Femur (tissue), 1 donor: ENCODE data around the gene ARID1B.
"Not testable (repeated sequence)": the region's sequence is repeated elsewhere in the genome, so short reads cannot be mapped to it uniquely, and the experiment has no call there.

Source experiments
- DNase-seq: peaks from one replicate; pipeline ENCODE4 v3.0.0-alpha.2; 2017

Gene ARID1B

DNA sequence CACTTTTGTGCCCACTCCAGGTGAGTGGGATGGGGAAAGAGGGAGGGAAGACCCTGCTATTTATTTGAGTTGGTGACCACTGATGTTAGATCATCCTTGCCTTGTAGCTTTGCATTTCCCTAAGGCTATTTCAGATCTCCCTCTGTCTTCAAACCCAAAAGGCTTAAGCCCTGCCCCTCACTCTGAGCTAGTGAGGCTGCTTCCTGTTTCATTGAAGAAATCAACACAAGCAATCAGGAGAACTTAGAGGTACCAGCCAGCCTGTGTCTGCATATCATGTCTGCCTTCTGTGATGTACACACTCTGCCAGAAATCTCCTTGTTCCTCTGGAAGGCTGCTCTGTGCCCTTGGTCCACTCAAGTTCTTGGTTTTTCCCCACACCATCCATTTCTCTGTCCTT lies 135.3 kb downstream of the ARID1B start:
- DNase-seq, result no peak

DNA sequence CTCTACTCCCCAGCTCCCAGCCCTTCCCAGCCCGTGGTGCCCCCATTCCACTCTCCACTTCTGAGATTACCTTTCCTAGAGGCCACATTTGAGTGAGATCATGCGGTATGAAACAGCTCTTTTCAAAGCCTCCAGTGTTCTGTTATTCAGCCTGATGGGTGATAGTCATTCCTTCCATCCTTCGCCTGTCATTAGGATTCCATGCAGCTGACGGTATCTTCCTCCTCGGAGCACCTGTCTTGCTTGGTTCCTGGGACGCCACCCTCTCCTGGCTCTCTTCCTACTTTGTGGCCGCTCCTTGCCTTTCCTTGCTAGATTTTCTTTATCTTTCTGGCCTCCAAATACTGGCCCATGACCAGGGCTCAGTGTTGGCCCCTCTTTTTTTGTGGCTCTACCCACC lies 137.0 kb downstream of the ARID1B start:
- DNase-seq, result no peak

DNA sequence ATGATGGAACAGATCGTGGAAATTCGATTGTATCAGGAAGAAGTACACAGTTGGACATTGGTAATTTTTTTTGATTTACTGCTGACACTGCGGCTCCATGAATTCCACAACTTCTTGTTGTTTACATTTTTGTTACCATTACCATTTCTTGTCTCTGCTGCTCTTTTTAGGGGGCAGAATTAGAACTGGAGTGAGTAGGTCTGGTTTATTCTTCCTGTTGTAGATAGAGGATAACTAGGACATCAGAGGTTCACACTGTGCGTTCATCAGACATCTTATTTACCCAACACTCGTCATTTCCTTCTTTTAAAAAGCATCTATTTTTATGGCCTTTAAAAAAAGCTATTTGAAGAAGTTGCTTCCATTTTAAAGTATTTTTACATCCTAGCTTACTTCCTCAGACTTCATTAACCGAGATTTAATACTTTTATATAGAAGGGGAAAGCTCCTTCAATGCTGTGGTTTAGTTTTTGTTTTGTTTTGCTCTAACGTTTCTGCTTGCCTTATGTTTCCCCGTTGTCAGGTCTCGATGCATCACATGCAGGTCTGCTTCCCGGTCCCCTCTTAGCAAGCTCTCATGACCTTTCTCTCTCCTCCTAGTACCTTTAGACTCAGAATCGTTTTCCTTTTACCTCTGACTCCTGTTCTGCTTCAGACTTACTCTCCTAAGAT lies 139.1 kb downstream of the ARID1B start:
- no peak for DNase-seq

DNA sequence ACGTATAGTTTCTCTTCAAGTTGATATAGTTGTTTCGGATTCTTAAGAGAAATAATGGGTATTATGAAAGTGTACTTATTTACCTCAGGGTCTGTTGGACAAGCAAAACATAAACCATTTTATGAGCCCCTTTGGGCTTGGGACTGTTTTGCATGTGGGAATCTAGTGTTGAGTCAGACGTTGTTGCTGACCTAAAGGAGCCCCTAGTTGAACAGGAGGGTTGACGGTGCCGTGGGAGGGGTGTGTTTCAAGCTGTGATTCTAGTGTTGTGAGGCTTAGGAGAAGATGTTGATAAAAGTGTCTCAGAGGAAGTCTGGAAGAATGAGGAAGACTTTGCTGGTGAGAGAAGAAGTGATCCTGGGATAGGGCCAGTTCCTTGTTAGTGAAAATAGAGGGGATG lies 140.0 kb downstream of the ARID1B start:
- no peak for DNase-seq

DNA sequence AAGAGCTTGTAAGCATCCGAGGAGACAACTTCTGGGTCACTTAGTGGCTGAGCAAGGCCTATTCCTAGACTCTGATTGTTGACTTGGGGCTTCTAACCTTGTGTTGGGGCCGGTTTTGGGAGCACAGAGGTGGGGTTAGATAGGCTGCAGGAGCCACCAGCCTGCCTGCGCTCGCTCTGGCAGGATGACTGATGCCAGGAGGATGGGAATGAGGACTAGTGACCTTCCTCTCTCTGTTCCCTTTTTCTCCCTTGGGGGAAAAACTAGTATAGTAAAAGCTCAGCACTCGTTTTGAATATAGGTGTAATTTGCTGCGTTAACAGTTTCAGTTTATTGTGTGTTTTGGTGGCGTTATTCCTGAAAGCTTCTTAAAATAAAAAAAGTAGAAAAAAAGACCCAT lies 141.5 kb downstream of the ARID1B start:
- DNase-seq, result no peak

DNA sequence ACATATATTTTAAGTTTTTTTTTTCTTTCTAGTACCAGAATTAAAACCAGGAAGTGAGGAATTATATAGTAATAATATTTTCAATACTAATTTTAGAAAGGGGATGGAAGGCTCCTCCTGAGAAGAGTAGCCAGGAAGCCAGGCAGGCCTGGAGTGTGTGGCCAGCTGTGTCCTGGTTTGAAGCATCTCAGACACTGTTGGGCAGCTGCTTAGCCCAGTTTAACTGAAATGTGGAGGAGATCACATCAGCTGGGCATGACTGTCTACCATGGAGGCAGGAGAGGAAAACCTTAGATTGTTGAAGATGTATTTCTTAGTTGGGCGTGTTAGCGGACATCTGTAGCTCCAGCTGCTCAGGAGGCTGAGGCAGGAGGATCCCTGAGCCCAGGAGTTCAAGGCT lies 142.2 kb downstream of the ARID1B start:
- no peak for DNase-seq

DNA sequence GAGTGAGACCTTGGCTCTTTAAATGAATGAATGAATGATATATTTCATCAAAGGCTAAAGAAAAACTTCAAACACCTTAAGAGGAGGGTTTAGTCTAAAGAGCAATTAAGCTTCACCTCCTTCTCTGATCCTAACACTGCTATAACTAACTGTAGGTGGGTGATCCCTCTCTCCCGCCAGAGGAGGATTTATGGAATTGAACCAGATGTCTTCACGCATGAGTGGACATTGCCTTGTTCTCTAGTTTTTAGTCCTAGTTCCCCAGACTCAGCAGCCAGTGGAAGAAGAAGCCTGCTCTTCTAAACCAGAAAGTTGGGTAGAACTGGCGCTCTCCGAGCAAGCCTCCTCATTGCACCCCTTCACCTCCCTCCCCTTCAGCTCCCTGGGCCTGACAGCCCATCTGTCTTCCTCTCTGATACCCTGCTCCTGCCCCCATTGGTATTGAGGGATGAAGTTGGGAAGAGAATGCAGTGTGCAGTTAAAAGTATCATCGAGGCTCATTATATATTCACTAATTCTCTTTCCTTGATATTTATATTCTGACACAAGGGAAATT lies 142.7 kb downstream of the ARID1B start:
- DNase-seq, result no peak

DNA sequence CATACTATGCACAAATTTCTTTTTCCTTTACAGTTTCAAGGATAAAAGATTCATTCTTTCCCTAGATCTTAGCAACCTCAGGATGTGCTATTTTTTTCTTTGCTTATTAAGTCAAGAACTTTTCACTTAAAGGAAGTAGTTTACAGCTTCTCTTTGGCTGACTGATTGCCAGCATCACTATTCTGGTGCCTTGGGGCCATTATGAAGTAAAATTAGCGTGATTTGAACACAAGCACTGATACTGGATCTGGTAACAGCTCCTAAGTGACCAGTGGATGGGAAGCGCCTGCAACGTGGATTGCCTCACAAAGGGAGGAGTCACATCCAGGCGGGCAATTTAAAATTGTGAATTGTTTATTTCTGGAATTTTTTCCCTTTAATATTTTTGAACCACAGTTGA lies 147.1 kb downstream of the ARID1B start:
- DNase-seq, result no peak

DNA sequence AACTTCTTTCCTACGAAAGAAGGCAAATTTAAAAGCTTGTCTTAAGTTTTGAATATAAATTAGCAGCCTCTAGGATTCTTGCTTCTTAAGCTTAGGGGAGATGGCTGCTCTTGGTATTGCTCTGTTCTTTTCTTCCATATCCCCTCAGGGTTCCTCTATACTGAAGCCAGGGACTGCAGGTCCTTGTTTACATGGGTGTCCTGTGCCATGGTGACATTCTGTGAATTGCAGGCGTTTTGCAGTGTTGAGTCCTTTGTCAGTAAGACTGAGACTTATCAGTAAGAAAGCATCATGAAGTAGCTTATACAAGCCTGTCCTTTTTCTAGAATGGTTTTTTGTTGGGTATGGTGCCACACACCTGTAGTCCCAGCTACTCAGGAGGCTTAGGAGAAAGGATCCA lies 147.8 kb downstream of the ARID1B start:
- DNase-seq, result no peak

DNA sequence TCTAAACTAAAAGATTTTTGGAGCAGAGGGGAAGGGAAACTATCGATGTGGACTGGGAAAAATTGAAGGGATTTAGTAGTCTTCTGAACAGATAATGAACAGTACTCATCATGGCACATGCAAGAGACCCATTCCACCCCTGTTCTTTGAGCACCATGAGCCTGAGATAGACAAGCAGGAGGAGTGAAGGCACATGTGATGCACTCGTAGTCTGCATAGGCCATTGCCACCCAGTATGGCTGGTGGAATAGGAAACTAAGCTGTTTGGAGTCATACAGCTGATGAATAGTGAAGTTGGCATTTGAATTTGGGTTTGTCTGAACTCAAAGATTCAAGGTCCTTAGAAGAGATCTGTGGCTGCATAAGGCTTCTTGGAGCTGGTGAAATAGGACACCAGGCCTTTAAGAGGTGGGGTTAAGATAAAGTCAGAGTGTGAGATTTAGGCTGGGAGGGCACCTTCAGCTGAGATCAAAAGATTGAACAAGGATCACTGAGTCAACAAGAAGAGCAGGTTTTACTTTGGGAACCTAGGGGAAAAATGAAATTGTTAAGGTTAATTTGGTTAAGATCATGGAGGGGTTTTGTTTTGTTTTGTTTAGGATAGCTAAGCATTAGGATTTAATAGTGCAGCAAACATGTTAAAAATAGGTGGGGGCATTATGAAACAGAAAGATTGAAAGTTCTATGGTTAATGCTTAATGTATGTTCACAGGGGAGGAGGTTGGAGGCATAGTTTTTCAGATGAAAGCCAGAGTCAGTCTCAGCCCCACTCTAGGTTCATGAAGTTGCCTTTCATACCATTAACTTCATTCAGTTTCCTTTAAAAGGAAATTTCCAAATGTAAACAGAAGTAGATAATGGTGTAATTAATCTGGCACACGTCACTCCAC lies 148.8 kb downstream of the ARID1B start:
- DNase-seq, result no peak

DNA sequence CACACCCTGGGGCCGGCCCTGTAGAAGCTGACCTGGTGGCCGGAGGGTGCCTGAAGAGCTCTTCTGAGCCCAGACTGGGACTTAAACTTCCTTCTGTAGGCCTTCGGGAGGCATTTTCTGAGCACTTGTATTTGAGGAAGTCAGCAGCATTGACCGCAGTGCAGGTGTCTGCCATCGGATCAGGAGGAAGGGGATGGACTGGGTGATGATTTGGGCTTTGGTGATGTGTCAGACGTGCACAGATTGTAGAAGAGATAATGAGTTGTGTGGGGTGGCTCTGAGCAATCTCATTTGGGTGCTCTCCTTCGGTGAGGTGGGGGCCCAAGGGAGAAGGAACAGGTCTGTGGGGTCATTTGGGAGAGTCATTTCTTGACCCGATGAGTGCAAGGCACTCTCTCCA lies 150.9 kb downstream of the ARID1B start:
- DNase-seq, result no peak

DNA sequence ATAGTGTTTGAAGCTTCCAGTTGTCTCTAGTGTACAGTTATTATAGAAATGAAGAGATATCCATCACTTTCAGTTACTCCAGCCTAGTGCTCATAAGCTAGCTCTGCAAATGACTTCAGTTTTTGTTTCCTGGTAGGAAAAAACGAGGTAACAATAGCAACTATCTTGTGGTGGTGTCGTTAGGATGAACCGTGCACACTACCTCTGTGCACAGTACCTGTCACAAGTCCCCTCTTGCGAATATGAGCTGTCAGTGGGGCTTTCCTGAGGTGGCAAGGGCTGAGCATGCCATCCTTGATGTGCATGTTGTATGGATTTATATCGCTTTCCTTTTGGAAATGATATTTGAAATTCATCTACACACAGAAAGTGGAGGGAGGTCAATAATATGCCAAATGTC lies 151.8 kb downstream of the ARID1B start:
- no peak for DNase-seq

DNA sequence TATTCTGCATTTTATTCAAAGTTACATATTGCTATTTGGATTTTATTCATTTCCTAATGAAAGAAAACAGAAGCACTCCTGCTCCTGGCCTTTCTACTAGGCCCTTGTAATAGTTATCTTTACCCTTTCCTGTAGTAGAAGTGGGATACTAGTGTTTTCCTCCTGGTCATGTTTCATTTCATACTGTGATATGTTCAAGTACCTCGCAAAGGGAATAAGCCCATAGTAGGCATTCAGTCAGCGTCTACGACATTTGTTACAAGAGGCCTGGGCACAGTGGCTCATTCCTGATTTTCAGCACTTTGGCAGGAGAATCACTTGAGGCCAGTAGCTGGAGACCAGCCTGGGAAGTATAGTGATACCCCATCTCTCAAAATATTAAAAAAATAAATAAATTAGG lies 154.1 kb downstream of the ARID1B start:
- DNase-seq, result no peak

DNA sequence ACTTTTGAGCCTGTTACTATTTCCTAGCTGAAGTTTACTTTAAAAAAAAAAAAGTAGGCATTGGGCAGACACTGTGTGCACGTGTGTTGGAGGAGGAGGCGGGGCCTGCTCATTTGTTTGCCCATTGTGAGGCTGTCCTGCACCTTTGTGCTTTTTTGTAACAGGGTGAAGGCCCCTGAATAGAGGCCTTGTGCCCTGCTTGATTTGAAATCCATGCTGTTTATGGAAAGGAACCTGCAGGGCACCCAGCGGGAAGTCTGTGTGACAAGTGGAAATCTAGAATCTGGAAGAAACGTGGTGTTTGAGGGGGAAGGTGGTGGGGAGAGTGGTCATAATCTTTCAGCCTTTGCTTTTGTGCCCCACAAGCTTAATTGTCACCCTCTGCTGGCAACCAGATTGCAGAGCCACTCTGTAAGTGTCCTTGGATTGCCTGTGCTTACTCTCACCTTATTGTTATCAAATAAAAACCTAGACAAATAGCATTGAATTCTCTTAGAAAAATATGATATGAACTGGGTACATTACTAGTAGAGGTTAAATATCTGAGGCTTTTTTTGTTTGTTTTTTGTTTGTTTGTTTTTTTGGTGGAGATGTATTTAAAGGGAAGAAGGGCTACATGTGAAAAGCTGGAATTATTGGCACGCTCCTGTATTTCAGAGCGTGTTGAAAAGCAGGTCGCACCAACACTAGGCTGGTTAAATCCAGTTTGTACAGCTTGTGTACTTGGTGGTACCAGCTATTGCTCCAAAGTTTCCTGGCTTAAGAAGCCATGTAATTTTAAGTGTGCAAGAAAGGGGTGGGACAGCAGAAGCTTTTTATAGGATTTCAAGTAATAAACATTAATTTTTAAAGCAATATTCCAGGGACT lies 156.3 kb downstream of the ARID1B start:
- no peak for DNase-seq

DNA sequence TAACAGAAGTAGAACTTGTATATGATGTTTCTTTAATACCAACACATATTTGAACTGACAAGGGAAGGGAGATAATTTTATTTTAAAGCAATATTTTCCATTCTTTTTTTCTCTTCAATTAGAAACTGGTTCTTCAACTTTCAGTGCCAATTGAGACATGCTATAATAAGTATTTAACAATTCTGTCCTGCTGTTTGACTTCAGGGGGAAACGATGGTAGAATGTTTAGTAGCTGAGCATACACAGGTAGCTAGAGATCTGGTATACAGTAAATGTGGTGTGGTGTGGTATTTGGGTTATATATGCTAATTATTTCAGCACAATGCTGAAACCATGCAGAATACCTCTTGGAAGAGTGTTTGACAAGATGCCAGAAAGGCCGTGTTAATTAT lies 156.9 kb downstream of the ARID1B start:
- no peak for DNase-seq

DNA sequence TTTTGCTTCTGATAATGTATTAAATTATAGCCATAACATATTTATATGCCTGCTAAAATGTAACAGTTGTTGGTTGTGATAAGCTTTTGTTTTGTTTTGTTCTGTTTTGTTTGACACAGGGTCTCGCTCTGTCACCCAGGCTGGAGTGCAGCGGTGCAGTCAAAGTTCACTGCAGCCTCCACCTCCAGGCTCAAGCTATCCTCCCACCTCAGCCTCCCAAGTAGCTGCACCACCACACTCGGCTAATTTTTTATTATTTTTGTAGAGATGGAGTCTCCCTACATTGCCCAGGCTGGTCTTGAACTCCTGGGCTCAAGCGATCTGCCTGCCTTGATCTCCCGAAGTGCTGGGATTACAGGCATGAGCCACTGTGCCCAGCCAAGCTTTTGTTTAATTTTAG lies 157.8 kb downstream of the ARID1B start:
- DNase-seq, result no peak

DNA sequence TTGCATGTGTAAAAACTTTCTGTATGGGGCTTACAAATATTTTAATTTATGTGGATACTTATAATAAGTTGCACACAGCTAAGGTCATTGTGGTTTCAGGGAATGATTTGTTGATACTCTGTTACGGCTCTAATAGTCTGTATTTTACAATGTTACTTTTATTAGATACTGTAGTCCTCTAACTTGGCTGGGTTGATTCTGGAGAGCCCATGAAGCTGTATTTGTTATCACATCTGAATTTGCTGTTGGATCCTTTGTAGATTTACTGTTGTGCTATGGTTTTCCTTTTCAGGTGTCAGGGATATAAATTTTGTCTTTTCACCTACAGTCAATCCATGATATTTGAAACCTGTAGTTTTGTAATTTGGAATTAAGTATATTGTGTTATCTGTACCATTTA lies 161.0 kb downstream of the ARID1B start:
- DNase-seq, result no peak

DNA sequence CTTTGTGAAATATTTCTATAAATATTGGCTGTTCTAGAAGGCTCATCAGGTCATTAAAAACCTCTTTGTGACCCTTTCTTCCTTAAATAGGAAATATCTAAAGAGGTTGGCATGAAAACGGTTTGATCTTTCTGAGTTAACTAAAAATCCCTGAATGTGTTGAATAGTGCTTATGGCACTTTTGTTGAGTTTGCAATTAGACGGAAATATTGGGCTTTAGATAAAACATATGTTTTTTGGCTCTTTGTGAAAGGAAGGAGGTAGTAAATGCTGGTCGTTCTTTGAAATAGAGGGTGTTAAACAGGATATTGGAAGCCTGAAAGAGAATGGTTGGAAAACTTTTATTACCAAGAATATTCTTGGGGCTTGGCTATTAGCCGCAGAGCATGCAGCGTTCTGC lies 163.0 kb downstream of the ARID1B start:
- DNase-seq, result no peak

DNA sequence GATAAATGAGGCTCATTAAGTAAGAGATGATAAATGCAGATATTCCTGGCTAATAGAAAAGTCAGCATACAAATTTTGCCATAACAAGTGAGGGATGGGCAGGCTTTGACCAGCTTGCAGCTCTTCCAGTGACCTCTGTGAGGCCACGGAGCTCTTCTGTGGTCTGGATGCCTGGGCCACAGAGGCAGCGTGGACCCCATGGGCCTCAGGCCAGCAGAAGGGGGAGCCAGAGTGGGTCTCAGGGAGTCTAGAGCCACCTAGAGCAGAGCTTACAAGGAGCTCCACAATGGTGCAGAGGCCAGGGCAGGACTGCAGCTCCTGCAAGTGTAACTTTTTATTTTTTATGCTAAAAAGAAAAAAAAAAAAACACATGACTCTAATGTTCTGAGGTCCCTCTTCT lies 165.1 kb downstream of the ARID1B start:
- DNase-seq, result no peak

DNA sequence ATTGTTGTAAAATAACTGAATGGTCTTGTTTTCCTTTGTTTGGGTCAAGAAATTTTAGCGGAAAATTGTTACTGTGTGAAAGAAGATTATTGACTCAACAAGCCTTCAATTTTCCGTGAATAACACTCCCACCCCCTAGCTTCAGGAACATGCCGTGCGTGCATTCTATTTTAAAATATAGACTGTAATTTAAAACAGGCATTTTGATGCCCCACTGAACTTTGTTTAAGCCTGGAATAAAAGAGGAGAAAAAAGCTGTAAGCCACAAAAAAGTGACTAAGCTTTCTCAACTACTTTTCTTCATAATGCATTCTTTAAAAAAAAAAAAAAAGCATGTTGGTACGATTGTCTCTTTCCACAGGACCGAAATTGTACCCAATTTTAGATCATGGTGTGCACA lies 166.0 kb downstream of the ARID1B start:
- DNase-seq, result no peak

DNA sequence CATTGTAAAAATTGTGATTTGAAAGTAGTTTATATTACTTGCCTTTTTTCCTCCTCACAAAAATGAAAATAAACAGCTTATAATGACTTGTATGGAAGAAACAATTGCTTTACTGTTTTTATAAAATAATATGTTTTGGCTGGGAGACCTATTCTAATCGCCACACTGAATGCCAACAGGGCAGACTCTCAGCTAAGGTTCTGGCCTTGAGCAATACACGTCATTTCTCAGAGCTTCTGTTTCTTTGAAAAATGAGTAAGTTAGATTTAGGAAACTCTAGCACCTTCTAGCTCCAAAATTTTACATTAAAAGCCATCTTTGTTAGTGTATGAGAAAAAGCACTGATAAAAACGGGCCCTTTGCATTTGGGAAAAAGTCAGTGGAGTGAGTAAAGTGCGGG lies 166.6 kb downstream of the ARID1B start:
- no peak for DNase-seq

DNA sequence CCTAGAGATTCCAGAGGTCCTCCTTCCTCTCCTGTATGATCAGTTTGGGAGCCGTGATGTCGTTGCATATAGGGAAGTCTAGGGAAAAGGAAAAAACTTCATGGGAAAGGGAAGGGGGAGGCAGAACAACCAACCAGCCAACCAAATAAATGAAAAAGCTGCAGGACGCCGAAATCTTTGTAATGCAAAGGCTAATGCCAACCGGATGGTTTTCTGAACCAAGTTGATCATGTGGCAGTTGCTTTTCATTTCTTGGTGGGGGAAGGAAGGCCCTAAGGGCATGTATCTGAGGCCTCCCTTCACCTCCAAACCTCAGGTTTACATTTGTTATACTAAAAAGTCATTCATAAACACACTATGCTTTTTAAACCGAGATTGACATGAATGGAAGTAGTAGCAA lies 167.2 kb downstream of the ARID1B start:
- DNase-seq, result no peak

DNA sequence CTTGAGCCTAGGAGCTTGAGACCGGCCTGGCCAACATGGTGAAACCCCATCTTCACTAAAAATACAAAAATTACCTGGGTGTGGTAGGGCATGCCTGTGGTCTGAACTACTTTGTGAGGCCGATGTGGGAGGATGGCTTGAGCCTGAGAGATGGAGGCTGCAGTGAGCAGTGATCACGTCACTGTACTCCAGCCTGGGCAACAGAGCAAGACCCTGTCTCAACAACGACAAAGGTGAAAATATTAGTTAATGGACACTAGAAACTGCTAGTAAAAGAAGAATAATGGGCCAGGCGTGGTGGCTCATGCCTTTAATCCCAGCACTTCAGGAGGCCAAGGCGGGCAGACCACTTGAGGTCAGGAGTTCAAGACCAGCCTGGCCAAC lies 168.6 kb downstream of the ARID1B start:
- DNase-seq, result not testable (repeated sequence)
